GM12801 (cell line): ENCODE data around the gene ZNF362.

Experiments
- TF ChIP-seq, protein P1 (sequence below): IDR thresholded peaks from one replicate; pipeline ENCODE4 v1.5.1; 2011; ENCODE audit warnings: control low read depth; ENCODE audit not compliant: insufficient read length; ENCODE audit errors: extremely low read depth

ZNF362 gene

DNA sequence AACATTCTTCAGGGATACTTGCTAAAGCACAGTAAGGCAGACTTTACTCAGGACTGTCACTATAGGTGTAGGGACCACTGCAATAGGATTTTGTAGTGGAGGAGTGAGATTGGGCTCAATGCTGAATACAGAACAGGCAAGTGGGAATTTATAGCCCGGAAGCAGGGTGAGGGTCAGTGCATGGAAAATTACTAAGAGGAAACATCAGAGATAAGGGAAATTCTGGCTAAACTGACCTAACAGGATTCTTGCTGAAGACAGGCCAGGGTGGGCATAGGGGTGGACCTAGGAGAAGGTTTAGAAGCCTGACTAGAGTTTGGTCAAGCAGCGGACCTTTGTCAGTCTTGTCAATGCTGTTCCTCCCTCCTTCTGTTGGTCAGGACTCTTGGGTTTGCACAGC lies 20.8 kb upstream of the ZNF362 start:
- TF ChIP-seq, protein P1, sequence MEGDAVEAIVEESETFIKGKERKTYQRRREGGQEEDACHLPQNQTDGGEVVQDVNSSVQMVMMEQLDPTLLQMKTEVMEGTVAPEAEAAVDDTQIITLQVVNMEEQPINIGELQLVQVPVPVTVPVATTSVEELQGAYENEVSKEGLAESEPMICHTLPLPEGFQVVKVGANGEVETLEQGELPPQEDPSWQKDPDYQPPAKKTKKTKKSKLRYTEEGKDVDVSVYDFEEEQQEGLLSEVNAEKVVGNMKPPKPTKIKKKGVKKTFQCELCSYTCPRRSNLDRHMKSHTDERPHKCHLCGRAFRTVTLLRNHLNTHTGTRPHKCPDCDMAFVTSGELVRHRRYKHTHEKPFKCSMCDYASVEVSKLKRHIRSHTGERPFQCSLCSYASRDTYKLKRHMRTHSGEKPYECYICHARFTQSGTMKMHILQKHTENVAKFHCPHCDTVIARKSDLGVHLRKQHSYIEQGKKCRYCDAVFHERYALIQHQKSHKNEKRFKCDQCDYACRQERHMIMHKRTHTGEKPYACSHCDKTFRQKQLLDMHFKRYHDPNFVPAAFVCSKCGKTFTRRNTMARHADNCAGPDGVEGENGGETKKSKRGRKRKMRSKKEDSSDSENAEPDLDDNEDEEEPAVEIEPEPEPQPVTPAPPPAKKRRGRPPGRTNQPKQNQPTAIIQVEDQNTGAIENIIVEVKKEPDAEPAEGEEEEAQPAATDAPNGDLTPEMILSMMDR = no peak

DNA sequence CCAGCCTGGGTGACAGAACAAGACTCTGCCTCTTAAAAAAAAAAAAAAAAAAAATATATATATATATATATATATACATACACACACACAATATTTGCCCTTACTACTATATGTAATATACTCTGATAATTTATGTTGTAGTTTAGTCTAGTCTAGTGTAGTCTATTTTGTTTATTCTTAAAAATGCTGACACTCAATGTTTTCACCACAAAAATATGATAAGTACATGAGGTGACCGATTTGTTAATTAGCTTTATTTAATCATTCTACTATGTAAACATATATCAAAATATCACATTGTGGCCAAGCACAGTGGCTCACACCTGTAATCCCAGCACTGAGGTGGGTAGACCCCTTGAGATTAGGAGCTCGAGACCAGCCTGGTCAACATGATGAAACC lies 19.8 kb upstream of the ZNF362 start:
- TF ChIP-seq, protein P1 = no peak

DNA sequence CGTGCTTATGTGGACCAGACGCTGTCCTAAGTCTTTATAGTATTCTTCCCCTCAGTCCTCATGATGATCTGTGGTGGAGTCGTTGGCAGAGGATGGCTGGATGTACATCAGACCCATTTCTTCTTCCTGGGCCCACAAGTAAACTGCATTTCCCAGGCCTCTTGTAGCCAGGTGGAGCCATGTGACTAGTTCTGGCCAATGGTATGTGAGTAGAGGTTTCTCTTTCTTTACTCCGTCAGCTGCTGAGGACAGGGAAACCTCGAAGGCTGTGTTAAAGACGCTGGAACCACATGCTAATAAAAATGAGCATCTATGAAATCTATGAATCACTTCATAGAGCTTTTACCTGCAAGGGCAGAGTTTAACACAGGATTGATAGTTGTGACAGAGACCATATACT lies 18.7 kb upstream of the ZNF362 start:
- TF ChIP-seq, protein P1 = no peak

DNA sequence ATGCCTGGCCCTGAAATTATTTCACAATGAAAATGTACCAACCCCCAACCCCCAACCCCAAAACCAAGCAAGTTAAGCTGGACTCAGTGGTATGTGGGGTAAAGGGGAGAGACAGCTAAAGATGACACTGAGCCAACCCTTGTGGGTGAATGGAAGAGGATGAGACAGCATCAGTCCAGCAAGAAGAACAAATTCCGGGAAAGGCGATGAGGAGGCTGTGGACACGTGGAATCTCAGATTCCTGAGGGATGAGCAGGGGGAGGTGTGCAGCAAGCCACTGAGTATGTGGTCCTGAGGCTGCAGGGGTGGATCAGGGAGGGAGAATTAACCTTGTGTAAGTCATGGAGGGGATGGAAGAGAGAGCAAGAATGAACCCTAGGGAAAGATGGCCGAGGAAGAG lies 14.4 kb upstream of the ZNF362 start:
- TF ChIP-seq, protein P1 = no peak

DNA sequence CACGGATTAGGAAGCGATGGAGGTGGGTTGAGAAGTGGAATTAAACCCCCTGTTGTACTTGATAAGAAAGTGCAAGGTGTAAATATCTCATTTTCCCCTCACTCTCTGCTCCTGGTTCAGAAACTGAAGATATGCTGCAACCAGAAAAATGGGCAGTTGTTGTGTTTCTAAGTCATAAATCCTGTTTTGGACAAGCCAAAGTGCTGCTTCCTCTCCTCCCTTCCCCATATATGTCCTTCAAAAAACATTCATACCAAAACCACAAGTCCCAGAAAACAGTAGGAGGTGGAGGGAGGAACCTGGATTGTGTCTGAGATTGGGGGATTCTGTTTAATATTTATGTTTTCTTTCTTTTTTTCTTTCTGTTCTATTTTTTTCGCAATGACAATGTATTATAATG lies 13.6 kb upstream of the ZNF362 start:
- TF ChIP-seq, protein P1 = no peak

DNA sequence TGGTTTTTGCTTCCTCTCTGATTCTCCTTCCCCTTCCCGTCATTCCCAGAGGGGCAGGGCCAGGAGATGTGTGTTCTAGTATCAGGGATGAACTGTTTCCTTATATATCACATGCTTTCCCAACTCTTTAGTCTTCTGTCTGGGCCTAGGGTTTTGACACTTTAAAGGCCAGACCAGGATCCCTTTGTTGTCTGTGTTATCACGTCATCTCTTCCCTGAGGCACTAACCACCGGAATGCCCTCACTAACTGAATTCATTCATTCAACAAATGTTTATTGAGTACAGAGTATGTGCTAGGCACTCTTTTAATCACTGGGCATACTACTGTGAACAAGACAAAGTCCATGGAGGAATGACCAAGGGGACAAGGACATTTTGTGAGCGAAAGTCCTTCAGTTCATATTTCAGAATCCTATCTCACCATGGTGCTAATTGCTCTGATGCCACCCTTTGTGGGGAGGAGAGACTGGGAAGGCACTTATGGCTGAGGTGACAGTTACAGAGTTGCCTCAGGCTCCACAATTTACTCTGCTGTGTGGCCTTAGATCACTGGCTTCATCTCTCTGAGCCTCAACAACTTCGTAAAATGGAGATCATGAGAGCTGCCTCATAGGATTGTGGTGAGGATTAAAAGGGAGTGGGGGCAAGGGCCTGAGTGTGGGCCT lies 12.0 kb upstream of the ZNF362 start:
- TF ChIP-seq, protein P1 = no peak

DNA sequence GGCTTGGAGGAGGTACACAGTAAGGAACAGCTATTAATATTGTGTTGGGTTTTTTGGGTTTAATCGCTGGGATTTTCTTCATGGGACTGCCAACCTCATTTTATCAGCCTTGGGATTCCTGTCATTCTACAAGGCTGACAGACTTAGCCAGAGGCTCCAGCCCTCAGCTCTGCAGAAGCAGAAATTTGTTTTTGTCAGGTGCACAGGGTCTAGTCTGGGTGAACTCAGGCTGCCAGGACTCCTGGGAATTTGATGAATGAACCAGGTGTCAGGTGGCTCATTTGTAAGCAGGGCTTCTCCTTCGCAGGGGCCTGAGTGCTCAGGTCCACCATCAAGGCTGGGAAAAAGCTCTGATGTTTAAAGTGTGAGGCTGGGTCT lies 11.5 kb upstream of the ZNF362 start:
- TF ChIP-seq, protein P1 = no peak
